RCC 7860 (cell line): Measurements from ENCODE around the gene NCAPD3.
"Not testable (repeated sequence)": the region's sequence is repeated elsewhere in the genome, so short reads cannot be mapped to it uniquely, and the experiment has no call there.

ENCODE experiments used
- DNase-seq: peaks from one replicate; pipeline ENCODE4 v3.0.0-alpha.2; 2015; ENCODE audit warnings: low spot score
- FAIRE-seq: peaks from 2 replicates; lab custom pipeline; 2012; peaks lifted over from hg19 to GRCh38; lab: Jason Lieb, UNC

NCAPD3 gene

DNA sequence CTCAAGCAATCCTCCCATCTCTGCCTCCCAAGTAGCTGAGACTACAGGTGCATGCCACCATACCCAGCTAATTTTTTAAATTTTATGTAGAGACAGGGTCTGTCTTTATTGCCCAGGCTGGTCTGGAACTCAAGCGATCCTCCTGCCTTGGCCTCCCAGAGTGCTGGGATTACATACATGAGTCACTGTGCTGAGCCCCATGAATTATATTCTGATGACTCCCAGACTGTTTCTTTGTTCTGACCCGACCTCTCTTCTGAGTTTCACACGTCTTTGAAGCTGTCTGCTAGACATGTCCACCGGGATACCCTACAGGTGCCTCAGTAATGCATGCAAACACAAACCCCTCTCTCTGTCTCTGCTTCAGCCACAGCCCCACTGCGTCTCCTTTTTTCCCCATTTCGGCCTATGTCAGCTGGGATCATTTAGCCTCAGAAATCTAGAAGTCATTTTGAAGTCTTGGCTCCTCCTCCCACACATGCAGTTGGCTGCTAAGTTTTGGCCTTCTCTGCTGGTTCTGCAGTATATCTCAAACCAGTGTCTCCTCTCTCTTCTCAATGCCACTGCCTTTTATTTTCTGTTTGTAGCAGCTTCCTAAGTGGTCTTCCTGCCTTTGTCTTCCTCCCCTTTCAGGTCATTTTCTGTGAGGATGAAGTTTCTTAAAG is 5.5 kb upstream of the NCAPD3 start:
- no peak for DNase-seq
- no peak for FAIRE-seq

DNA sequence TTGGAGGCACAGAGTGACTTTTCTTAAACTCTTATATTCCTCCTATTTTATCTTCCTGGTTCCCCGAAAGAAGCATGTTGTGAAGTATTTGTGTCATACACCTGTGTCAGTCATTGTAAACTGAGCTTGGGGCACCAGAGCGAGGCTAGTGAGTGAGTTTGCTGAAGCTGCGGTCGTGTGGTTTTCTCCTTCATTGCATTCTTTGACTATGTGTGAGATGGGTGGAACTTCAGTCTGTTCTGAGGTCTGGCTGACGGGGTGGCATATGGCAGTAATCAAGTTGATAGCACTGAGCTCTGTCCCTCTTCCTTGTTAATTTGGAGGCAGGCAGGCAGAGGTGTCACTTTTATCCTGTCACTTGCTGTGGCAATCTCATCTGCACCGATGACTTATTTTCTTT is 4.9 kb upstream of the NCAPD3 start:
- peak; percentile 69 for DNase-seq
- peak; percentile 85 for FAIRE-seq

GRCh38 chr11:134226806-134227325 is 3.1 kb upstream of the NCAPD3 start:
- FAIRE-seq = no peak
- DNase-seq = no peak

DNA sequence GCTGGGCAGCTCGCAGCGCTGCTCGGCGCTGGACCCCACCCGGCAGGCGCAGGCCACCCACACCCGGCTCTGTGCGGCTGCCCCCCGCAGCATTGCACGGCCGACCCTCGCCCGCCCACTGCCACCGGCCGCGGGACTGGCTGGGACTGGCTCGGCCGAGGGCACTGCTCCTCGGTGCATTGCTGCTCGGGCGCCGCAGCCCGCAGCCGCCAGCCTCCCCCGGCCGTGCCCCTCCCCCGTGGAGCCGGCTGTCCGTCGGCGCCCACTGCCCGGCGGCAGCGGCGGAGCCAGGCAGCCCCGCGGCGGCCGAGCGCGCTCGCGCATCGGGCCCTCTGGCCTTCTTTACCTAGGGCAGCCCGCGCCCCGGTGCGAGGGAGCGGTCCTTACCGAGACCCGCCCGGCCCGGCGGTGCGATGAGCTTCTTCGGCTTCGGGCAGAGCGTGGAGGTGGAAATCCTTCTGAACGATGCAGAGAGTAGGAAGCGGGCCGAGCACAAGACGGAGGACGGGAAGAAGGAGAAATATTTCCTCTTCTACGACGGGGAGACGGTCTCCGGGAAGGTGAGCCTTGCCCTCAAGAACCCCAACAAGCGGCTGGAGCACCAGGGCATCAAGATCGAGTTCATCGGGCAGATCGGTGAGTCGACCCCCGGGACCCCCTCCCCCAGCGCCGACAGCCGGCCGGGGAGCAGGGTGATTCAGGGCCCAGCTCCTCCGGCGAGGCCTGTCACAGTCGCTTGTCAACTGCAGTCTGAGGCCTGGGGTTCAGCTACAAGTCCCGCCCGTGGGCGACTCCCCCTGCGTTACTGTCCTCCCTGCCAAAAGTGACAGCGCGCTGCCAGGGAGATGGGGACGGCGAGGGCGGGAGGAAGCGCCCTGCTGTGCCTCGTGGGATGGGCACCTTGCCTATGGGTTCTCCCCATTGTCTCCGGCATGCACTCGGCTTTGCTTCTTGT is 1.2 kb upstream of the NCAPD3 start:
- FAIRE-seq (no peak), DNase-seq (no peak)

DNA sequence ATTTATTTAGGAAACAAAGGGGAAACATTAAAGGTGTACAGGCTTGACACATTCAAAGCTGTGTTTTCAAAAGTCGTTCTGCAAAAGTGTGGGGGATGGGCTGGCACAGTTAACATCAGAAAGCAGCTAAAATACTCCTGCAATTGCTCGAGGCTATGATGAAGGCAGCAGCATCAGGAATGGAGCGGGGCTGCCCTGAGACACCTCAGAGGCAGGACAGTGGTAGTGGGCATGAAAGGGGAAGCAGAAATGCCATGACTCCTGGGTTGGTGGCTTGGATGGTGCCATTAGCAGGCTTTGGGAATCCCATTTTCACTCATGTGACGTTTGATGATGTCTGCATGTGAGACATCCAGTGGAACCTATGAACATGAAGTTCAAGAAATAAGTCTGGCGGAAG is 646 bp downstream of the NCAPD3 start:
- no peak for FAIRE-seq

DNA sequence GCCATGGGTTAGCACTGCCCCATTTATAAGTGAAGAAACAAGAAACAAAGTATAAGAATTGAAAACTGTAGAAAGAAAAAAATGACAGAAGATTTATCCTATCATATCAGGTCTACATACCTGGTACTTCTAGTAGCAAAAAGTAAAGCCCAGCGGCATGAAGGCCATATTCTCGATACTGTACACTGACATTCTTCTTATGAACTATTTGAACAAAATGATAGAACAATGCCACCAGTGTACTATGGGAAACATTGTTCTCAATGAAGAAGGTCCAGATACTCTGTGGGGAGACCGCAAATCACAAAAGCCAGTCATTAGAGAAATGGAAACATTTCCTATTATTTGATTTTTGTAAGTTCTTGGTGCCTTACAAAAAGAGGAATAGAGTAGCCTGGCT is 7.0 kb downstream of the NCAPD3 start:
- FAIRE-seq (no peak), DNase-seq (no peak)

More for the DNA sequence above, 646 bp downstream of the NCAPD3 start:
- DNase-seq = no peak

GRCh38 chr11:134215836-134216235 is 7.9 kb downstream of the NCAPD3 start:
- FAIRE-seq = no peak
- no peak for DNase-seq

- FAIRE-seq (no peak), DNase-seq (no peak)
Observed at GRCh38 chr11:134207538-134208239, 16.1 kb downstream of the NCAPD3 start.

- DNase-seq (no peak), FAIRE-seq (no peak)
Observed at GRCh38 chr11:134206185-134206584, 17.6 kb downstream of the NCAPD3 start.

DNA sequence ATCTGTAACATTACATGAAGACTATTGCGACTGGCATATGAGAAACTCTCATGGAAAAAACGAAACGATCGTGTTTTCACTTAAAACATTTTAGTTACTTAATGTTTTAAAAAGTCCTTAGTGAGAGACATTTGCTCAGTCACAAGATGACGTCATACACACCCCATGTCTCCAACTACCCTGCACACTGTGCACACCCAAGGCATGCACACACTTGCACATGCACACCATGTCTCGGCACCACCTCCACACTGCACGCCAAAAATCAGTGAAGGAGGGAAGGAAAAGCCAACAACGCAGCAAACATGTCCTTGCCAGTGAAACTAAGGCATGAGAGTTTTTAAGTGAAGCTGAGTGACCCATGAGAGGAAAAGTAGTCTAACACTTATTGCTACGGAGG is 18.0 kb downstream of the NCAPD3 start:
- DNase-seq (no peak), FAIRE-seq (no peak)

DNA sequence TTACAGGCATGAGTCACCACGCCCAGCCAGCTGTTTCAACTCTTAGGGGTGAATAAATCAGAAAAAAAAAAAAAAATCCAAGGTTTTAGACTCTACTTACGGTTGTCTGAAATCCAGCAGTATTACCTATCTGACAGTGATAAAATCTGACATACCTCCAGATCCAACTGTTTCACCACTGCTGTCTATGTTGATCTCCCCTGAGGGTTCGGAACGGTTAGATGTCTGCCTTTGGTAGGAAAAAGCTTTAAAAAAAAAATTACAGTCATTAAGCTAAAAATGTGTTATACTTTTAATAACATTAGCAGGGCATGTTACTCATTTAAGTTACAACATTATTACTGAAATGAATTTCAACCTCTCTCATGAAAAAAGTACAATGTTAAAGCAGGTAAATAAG is 21.1 kb downstream of the NCAPD3 start:
- FAIRE-seq (no peak), DNase-seq (no peak)

DNA sequence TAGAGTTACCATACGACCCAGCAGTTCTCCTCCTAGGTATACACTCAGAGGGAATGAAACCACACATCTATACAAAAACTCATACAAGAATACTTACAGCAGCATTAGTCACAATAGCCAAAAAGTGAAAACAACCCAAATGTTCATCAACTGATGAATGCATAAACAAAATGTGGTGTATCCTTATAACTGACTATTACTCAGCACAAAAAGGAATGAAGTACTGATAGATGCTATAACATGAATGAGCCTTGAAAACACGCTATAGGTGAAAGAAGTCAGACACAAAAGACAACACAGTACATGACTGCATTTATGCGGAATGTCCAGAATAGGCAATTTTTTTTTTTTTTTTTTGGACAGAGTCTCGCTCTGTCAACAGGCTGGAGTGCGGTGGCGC is 23.1 kb downstream of the NCAPD3 start:
- DNase-seq = no peak
- FAIRE-seq = no peak

DNA sequence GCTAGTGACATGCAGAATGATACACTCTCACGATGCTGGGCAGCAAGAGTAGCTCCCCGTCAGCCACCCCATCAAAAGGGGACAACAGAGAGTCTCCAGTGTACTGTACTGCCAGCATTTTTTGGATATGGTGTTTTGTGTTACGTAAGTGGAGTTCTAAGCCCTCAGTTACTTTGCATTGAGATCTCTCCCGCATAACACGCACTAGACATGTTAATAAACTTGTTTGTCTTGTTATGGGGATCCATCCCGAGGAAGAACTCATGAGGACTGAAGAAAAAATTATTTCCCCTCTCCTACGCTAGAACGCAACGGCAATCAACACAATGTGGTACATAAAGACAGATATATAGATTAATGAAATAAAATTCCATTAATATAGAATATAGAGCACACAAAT is 24.2 kb downstream of the NCAPD3 start:
- DNase-seq (no peak), FAIRE-seq (no peak)

DNA sequence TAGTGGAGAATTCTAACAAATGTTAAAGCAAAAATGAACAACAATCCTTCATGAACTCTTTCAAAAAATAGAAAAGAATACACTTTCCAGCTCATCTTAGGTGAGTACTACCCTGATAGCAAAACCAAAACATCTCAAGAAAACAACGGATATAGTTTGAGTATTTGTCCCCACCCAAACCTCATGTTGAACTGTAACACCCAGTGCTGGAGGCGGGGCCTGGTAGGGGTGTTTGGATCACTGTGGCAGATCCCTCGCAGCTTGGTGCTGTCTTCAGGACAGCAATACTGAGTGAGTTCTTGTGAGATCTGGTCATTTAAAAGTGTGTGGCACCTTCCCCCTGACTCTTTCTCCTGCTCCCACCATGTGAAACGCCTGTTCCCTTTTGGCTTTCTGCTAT is 27.0 kb downstream of the NCAPD3 start:
- DNase-seq (no peak), FAIRE-seq (no peak)

- not testable (repeated sequence) for FAIRE-seq
Observed at GRCh38 chr11:134188092-134188491, 35.7 kb downstream of the NCAPD3 start.

GRCh38 chr11:134181707-134182106 is 42.1 kb downstream of the NCAPD3 start:
- no peak for DNase-seq

More at GRCh38 chr11:134188092-134188491, 35.7 kb downstream of the NCAPD3 start:
- DNase-seq = not testable (repeated sequence)

GRCh38 chr11:134178032-134178674 is 45.6 kb downstream of the NCAPD3 start:
- DNase-seq (no peak), FAIRE-seq (no peak)

More at GRCh38 chr11:134181707-134182106, 42.1 kb downstream of the NCAPD3 start:
- no peak for FAIRE-seq

DNA sequence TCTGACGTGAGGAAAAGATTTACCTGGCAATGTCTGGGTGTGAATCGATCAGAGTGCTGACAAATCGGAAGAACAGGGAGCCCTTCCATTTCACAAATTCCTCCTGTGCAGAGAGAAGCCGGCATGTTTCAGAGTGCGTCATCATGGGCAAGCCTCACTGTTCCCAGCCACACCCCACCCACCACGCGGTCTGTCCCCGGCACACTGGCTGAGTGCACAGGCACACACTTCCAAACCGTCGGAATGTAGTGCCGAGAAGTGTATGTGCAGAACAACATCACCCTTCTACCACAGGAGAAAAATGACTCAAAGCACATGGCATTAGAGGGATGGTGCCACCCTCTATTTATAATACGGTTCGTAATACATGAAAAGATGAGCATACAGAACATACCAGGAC is 47.5 kb downstream of the NCAPD3 start:
- FAIRE-seq = no peak
- no peak for DNase-seq

- DNase-seq (no peak), FAIRE-seq (no peak)
Observed at GRCh38 chr11:134173296-134173695, 50.5 kb downstream of the NCAPD3 start.

DNA sequence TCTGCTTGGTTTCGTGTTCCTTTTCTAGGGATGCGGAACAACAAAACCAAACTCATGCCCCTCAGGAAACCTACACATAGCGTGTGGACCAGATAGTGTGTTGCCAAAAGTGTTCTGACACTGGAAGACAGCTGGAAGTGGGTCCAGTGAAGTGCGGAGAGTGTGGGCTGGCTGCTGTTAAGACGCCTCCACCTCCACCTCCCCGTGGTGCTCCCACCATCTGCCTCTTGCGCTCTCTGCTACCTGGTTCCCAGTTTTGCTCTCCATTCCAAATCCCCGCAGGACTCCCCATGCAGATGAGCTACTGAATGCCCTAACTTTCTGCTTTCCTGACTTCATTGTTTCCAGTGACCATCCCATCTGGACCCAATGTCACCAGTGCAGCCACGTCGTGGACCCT is 51.8 kb downstream of the NCAPD3 start:
- FAIRE-seq = no peak
- no peak for DNase-seq

DNA sequence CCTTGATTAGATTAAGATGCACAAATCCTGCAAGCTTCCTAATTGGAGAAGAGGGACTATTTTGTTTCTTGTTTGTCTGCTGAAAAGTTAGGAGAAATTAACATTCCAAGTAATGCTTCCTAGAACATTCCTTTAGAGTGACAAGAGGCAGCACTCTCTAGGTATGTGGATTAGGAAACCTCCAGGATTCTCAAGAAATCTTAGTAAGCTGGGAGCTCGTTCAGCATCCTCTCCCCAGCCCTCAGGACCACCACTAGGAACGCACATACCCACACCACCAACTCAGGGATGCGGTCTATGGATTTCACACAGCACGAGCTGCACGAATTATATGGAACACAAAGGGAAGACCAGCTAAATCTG is 52.9 kb downstream of the NCAPD3 start:
- FAIRE-seq = no peak
- no peak for DNase-seq
